Measurements from ENCODE around the gene GJC3.
"Not testable (repeated sequence)": the region's sequence is repeated elsewhere in the genome, so short reads cannot be mapped to it uniquely, and the experiment has no call there.

The GJC3 gene

DNA sequence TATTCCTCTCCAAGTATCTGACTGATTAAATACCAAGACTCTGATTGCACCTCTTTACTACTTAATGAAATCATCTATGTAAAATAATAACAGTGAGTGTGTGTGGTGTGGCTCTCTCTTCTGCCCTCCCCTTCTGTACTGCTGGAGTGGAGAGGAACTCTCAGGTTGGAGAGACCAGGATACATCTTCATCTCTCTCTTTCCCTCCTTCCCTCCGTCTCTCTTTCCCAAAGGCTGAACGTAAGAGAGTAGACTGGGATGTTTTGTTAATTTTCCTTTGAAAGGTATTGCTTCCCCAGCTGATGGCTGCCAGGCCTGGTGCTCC is 272 bp upstream of the GJC3 start:
- no peak for DNase-seq

DNA sequence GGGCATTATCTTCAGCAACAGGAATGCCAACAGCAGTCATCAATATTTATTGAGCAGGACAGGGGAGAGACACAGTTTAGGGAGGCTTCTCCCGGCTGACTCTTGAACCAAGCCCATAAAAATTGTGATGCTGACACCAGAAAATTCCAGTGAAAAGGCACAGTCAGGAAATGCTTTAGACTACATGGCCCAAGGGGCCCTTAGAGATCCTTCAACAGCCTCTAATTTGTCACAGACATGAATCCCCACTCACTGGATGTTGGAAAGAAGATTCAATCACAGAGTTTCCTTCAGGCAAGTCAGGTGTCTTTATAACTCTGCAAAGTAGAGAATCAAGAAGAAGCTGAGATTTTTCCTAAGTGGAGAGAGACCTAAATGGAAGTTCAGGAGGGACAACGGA is 1.2 kb downstream of the GJC3 start:
- DNase-seq: no peak

DNA sequence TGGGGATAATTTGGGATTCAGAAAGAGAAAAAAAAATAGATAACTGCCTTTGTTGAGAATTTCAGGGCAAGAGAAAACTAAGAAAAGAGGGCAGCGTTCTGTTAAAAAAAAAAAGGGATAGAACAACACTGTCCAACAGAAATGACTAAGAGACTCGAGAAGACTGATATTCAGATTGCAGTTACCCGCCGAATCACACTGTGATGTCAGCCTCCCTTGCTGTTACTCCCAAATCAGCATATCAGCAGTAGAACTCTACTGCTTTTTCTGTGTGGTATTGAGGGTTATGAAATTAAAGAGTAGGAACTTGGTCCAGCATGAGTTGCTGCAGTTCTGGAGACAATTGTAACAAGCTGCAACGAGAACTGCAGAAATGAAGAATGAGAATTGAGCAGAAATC is 1.9 kb downstream of the GJC3 start:
- no peak for DNase-seq

DNA sequence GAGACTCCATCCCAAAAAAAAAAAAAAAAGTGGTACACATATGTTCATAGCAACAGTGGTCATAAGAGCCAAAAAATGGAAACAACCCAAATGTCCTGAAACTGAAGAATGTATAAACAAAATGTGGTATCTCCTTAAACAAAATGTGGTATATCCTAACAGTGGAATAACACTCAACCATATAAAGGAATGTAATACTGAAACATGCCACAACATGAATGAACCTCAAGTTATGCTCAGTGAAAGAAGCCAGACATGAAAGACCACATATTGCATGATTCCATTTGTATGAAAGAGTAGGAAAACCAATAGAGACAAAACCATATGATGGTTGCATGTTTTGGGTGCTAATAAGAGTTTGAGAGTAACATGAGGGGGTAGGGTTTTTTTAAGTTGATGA is 3.1 kb downstream of the GJC3 start:
- no peak for DNase-seq

DNA sequence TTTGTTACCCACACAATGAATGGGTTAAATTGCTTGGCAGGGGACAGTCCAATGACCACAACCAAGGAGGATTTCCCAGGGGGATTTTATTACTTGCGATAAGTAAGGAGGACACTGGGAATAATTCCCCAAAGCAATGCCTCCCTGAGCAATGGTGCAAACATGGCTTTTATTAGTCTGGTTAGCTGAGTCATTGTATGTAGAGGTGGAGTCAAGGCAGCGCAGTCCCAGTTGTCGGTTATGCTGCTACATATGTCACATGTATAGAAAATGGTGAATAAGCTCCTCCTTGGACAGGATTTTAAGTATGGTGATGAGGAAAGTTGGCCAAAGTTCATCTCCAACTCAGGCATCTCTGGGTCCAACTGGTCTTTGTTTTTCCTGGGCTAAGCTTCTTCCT is 6.2 kb downstream of the GJC3 start:
- DNase-seq: no peak

DNA sequence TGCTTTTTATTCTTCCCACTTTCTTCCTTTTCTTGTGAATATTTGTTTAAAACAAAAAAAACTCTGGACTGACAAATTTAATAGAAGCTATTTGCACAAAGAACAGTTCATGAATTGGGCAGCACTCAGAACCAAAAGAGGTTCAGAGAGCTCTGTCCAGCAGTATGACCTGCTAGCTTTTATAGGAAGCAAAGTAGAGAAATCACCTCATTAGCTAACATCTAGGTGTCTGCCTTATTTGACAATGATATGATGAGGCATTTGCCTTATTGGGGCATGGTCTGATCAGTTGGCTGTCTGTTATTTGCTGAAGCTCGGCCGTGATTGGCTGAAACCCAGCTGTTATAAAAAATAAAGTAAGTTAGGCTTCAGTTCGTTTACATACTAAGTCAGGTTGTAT is 9.3 kb downstream of the GJC3 start:
- DNase-seq: no peak

DNA sequence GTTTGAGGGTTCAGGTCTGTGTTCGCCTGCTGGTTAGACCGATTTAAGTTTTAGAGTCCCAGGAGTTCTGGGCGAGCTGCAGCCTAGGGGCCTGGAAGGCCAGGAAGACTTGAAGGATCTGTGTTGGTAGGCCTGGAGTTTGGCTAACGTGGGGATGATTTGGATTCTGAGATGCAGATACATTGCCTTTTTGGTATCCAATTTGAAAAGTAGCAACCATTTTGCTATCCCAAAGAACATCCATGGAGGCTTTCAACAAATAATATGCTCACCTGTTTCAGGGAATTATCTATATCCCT is 9.7 kb downstream of the GJC3 start:
- DNase-seq: no peak

DNA sequence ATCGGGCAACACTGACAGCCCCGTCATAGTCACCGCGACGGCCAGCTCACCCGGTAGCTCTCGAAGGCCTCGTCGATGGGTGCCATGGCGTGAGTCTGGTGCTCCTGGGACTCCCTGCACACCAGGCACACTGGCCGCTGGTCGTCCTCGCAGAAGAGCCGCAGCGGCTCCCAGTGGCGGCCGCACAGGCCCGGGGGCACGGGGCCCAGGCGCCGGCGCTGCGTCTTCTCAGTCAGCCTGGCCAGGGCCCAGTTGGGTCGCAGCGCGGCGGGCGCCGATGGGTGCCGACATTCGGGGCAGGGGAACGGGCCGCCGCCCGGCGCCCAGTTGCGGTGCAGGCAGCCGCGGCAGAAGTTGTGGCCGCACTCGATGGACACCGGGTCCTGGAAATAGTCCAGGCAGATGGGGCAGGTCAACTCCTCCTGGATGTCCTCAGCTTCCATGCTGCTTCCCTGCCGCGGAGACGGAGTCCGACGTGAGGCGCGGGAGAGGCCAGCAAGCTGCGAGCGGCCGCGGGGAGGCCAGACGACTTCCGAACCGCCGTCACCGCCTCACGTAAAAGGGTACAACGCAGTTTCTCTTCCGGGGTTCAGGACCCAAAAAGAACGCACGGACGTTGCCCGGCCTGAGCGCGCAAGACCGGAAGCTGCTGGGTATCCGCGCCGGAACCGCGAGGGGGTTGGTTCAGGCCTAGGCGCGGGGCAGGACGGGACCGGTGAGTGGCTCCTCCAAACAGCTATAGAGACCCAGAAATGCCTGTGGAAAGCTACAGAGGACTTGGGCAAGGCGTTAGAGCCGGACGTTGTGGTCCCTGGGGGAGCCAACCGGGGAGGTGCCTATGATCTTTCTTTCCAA is 10.2 kb downstream of the GJC3 start, which contains the start of gene TRIM4:
TSS of gene TRIM4 (minus strand) at position 572 of the 855 bp plus-strand sequence. CDS start at position 443, 129 bp downstream.
- peak; percentile 85 for DNase-seq

DNA sequence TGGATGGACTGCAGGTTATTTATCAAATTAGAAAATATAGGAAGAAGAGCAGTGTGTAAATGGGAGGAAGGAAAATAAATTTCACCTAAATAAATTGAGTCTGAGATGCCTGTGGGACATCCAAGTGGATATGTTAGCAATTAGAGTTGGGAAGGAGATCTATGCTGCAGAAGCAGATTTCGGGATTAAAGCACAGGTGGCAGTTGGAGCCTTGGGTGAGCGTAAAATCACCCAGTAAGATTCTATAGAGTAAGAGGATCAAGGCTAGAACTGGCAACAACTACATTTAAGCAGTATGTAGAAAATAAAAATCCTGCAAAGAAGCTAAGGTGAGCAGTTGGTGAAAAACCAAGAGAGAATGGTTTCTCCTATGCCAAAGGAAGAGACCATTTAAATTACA is 18.4 kb downstream of the GJC3 start:
- DNase-seq: no peak

DNA sequence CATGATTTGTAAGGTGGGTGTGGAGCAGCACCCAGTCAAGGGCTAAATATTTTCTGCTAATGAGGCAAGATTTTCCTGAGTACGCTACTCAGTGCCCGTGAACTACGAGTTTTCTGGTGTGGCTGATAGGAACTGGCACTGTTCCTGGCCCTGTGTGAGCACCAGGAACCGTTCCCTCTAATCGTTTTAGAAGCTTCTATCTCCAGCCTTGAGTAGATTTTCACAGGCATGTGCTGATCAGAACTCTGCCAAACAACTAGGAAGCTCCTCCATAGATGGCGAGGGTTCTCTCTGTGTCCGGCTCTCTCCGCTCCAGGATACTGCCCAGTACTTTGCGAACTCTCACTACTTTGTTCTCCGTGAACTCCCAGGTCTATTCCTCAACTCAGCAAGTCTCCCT is 27.8 kb downstream of the GJC3 start:
- DNase-seq: no peak

DNA sequence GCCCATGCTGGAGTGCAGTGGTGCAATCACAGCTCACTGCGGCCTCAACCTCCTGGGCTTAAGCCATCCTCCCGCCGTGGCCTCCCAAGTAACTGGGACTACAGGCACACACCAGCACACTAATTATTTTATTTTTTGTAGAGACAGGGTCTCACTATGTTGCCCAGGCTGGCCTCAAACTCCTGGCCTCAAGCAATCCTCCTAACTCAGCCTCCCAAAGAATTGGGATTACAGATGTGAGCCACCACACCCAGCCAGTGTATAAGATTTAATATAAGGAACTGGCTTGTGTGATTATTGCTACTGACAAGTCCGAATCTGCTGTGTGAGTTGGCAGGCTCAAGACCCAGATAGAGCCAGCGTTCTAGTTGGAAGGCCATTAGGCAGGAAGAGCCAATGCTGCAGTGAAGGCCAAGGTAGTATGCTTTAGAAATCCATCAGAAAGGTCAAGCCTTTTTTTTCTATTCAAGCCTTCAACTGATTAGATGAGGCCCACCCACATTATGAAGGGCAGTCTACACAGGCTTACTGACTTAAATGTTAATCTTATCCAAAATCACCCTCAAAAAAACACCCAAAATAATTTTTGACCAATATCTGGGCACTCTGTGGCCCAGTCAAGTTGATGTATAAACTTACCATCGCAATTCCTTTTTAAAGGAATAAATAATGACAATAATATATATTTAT is 29.4 kb downstream of the GJC3 start:
- no peak for DNase-seq

DNA sequence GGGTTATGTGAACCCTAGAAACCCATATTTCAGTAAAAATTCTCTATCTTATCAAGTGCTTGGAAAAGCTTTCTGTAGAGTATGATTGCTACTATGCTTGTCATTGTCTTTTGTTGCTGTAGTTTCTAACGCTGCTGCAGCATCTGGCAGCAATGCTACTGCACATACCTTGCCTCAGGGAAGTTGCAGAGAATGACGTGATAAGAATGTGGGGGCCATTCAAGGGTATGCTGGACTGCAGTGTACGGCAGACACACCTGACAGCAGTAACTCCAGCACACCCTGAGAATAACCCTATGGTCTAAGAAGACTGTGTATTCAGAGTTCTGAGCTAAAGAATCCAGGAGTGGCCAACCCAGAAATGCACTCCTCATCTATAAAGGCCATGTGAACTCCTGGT is 30.6 kb downstream of the GJC3 start:
- DNase-seq: no peak

DNA sequence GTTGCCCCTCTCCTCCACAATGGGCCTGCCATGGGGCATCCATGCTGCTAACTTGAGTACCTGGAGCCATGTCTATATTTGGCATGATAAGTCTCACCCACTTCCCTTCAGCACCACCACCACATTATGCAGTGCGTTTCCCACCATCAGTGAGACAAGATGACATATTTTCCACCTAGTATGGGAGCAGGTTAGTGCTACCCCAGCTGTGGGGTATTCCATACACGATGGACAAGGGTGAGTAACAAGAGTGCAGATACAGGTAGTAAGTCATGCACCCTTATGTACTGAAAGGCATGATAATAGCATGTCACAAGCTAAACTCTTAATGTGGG is 31.4 kb downstream of the GJC3 start:
- no peak for DNase-seq

DNA sequence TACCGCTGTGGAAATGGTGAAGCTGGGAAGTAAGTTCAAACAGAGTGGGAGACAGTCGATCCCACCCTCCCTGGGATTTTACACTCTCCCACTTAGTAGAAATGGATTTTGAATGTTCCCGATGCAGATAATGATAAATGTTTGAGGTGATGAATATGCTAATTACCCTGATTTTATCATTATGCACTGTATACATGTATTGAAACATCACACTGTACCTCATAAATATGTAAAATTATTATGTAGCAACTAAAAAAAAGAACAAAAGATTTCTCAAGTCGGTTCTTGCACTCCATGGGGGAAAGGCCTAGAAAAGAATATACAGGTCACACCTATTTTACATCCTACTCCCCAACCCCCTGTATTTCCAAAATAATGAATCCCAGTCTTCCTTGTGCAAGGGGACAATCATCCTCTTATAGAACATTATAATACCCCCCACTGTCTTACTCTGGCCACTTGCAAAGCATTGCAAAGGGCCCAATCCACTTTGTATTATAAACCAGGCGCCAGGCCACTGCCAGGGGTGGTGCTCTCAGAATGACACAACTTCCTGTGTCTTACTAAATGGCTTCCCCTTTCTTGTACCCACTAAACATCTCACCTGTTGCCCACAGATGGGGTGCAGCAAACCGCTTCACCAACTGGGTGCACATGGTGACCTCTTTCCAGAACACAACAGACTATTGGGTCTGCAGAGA is 31.9 kb downstream of the GJC3 start:
- no peak for DNase-seq

DNA sequence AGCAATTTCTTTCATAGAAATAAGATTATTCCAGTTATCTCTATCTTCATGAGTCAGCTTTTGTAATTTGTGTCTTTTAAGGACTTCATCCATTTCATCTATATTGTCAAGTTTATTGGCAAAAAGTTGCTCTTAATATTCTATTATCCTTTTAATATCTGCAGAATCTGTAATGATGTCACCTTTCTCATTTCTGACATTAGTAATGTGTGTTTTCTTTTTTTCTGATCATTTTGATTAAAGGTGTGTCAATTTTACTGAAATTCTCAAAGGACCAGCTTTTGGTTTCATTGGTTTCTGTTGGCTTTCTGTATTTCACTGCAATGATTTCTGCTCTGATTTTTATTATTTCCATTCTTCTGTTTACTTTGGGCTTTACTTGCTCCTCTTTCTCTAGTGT is 34.7 kb downstream of the GJC3 start:
- DNase-seq: no peak

DNA sequence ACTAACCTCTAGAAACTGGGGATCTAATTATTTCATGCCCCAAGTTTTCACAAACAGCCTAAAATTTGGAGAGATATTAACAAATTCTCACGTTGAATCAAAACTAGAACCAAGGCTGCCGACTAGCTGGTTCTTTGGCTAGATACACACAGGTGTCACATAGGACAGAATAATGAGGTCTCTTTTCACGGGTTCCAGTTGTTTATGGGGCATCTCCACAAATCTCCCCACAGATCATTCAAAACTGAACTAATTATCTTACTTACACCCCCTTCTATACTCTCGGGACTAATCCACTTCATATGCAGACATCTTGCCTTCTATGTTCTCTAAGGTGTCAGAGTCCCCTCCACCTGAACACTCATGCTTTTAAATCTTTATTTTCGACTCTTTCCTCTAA is 36.1 kb downstream of the GJC3 start:
- DNase-seq: no peak

DNA sequence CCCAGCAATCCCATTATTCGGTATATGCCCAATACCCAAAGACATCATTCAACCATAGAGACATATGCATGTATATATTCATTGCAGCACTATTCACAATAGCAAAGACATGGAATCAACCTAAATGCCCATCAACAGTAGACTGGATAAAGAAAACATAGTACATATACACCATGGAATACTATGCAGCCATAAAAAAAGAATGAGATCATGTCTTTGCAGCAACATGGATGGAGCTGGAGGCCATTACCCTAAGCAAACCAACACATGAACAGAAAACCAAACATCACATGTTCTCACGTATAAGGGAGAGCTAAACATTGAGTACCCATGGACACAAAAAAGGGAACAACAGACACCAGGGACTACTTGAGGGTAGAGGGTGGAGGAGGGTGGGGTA is 39.1 kb downstream of the GJC3 start:
- DNase-seq: not testable (repeated sequence)

DNA sequence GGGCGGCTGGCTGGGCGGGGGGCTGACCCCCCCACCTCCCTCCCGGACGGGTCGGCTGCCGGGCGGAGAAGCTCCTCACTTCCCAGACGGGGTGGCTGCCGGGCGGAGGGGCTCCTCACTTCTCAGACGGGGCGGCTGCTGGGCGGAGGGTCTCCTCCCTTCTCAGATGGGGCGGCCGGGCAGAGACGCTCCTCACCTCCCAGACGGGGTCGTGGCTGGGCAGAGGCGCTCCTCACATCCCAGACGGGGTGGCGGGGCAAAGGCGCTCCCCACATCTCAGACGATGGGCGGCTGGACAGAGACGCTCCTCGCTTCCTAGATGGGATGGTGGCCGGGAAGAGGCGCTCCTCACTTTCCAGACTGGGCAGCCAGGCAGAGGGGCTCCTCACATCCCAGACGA is 41.1 kb downstream of the GJC3 start:
- DNase-seq: not testable (repeated sequence)

DNA sequence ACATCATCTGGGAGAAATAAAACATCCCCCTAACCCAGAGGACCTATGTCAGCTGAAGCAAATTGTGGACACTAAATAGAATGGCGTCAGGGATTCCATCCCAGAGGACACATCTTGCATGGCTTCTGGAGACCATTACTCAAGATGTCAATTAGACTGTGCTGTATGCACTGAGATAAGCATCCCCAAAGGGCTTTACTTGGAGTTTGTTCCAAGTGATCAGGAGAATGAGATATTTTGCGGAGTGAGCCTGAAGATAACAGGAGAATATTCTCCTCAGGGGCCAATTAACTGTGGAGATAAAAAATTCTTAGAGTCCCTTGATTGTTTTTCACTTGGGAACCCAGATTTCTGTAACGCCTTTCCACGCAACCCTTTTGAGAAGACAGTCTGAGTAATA is 48.0 kb downstream of the GJC3 start:
- DNase-seq: no peak

DNA sequence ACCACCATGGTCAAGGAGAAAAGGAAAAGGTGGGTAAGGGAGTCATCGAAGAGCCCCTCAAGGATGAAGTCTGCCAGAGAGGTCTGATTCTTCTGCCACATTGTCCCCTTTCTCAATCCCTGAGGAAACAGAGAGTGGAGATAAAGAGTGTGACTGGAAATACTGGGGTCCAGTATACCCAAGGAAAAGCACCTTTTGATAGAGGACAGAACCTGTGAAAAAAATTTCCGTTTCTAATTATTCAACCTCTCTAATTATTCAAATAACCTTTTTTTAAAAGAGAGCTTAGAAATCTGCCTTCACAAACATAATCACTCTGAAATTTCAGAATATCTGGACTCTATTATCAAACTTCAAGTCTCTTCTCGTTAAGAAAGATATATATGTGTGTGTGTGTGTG is 52.5 kb downstream of the GJC3 start, which contains the start of gene OR2AE1:
TSS of gene OR2AE1 (minus strand) at position 101 of the 400 bp plus-strand sequence. CDS start at position 101, 0 bp downstream.
- DNase-seq: no peak

DNA sequence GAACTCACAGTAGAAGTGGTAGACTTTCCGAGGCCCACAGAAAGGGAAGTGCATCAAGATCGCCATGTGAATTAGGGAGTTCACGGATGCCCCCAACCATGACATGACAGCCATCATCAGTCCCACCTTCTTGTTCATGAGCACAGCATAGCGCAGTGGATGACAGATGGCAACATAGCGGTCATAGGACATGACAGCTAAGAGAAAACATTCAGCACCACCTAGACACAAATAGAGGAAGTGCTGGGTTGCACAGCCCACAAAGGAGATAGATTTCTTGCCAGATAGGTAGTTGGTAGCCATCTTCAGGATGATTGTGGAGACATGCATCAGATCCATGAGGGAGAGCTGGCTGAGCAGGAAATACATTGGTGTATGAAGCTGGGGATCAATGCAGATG is 52.9 kb downstream of the GJC3 start:
- DNase-seq: no peak

Data from stimulated activated CD4-positive, alpha-beta T cell treated with anti-CD3 and anti-CD28 coated beads, Interleukin-12 subunit alpha, Interleukin-12 subunit beta, amount 100 ng/mL, for 4 hours (primary cell).